KOPT-K1 (cell line): ENCODE results near the gene TRRAP.
A peak's percentile ranks its signal among the peaks of the same experiment; 100 is the strongest.
"Not testable (repeated sequence)": the region's sequence is repeated elsewhere in the genome, so short reads cannot be mapped to it uniquely, and the experiment has no call there.

ENCODE experiments used
- H3K27ac ChIP-seq: fragments of 200-600 bp; sonication (generic); 2 replicates; pipeline ENCODE4 v1.5.1; 2016; ENCODE audit warnings: antibody characterized with exemption, mild to moderate bottlenecking, low read depth, low read length; ENCODE audit not compliant: poor library complexity, severe bottlenecking
- H3K36me3 ChIP-seq: fragments of 200-600 bp; sonication (generic); 2 replicates; pipeline ENCODE4 v1.5.1; 2017; ENCODE audit warnings: antibody characterized with exemption, mild to moderate bottlenecking, low read length, moderate library complexity; ENCODE audit not compliant: insufficient read depth
- H3K9me3 ChIP-seq: fragments of 200-600 bp; sonication (generic); 2 replicates; pipeline ENCODE4 v1.5.1; 2017; ENCODE audit warnings: antibody characterized with exemption, low read length, mild to moderate bottlenecking; ENCODE audit not compliant: insufficient read depth, poor library complexity, severe bottlenecking

TRRAP gene

DNA sequence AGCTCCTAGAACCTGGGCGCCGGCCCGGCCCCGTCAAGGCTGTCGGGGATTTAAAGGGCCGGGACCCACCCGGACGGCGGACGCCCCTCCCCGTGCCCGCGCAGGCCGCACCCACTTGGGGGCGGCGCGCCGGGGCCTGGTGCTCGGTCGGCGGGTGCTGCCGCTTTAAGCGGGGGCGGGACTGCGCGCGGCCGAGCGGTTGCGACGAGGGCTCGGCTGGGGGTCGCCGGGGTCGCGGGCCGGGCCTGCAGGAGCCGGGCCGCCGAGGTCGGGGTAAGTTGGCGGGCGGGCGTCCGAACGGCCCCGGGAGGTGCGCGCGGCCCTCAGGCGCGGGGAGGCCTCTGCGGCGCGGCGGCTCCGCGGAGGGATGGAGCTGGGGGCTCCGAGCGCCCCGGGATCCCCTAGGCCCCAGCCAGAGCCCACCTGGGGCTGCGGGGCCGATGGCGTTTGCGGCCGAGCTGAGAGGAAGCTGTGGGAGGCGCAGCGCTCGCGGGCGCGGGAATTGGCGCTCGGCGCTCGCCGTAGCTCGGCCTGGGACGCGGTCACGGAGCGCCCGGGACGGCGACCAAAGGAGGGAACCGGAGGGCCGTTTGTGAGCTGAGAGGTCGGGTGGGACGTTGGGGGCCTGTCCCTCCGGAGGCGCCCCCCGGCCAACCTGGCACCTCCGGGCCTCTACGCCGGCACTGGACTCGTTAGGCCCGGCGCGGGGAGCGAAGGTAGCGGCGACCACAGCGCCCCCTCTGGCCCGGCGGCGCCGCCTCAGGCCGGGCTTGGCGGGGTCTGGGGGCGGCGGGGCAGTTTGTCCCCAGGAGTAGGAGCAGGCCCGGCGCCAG lies at the start of gene TRRAP:
Gene TRRAP, plus strand, starts transcription at position 168 of the 833 bp plus-strand sequence. CDS start 2,619 bp downstream, outside the sequence.
- Histone ChIP-seq H3K27ac (peak within 1 kb of the TSS; percentile 94), H3K36me3 (peaks cover 33% of the 10 kb centered on the region), H3K9me3 (no peaks in the 10 kb centered on the region)

DNA sequence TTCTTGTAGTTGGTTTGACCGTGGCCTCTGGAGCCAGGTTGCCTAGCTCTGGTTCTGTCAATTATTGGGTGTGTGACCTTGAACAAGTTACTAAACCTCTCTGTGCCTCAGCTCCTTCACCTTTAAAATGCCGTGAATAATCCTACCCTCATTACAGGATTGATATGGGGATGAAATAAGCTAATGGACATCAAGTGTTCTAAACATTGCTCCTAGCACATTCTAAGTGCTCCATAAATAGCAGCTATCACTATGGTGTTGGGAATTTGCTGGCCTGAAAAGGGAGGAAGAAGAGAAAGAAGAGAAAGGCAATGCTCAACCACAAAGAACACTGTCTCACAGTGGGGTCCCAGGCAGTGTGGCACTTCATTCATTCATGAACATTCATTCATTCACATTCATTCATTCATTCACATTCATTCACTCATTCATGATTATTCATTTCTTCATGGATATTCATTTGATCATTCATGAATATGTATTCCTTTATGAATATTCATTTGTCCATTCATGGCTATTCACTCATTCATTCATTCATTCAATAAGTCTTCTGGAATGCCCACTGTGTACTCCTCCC lies 47.3 kb upstream of the TRRAP start:
- Histone ChIP-seq H3K27ac (no peak overlapping the region), H3K36me3 (no peaks in the 10 kb centered on the region), H3K9me3 (no peaks in the 10 kb centered on the region)

DNA sequence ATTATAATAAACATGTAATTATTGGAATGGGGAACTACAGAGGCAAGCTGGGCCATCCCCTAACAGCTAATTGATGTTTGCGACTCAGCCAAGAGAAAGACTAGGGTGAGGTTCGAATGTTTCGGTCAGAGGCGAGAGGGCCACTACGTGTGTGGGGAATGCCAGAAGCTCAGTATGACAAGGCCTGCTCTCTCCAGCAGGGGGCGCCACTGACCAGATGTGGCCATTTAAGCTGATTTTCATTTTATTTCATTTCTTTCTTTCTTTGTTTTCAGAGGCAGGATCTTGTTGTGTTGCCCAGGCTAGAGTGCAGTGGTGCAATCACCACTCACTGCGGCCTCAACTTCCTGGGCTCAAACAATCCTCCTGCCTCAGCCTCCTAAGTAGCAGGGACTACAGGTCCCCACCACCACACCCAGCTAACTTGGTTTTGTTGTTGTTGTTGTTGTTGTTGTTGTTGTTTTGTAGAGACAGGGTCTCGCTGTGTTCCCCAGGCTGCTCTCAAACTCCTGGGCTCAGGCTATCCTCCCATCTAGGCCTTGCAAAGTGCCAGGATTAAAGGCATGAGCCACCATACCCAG lies 46.6 kb upstream of the TRRAP start:
- no peaks in the 10 kb centered on the region for H3K9me3 ChIP-seq

DNA sequence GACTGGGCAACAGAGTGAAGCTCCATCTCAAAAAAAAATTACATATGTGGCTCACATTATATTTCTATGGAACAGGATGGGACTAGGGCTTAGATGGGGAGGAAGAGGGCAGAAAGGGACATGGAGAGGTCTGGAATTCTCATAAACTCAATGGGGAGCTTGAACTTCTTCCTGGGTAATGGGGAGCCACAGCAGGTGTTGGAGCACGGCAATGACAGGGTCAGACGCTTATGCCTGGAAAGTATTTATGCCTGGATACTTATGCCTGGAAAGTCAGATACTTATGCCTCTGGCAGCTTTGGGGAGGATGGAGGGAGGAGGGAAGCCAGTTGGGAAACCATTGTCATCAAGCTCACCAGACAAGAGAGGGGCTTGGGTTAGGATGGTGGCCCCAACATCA lies 45.3 kb upstream of the TRRAP start:
- Histone ChIP-seq H3K27ac (no peak overlapping the region), H3K9me3 (no peaks in the 10 kb centered on the region), H3K36me3 (no peaks in the 10 kb centered on the region)

More for the DNA sequence above, 46.6 kb upstream of the TRRAP start:
- no peaks in the 10 kb centered on the region for H3K36me3 ChIP-seq
- H3K27ac ChIP-seq = no peak overlapping the region

DNA sequence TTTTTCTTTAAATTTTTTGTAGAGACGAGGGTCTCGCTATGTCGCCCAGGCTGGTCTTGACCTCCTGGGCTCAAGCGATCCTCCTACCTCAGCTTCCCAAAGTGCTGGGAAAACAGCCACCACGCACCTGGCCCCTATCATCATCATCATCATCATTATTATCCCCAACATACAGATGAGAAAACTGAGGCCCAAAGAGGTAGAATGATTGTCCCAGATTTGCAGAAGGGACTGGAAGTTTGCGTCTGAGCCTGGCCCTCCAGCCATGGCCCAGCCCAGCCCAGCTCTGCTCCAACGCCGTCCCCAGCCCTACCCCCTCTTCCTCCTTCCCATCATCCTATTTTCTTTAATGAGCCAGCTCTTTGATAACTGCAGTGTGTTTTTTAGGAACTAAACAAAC lies 43.4 kb upstream of the TRRAP start:
- no peak overlapping the region for H3K27ac ChIP-seq
- H3K9me3 ChIP-seq = no peaks in the 10 kb centered on the region
- no peaks in the 10 kb centered on the region for H3K36me3 ChIP-seq

DNA sequence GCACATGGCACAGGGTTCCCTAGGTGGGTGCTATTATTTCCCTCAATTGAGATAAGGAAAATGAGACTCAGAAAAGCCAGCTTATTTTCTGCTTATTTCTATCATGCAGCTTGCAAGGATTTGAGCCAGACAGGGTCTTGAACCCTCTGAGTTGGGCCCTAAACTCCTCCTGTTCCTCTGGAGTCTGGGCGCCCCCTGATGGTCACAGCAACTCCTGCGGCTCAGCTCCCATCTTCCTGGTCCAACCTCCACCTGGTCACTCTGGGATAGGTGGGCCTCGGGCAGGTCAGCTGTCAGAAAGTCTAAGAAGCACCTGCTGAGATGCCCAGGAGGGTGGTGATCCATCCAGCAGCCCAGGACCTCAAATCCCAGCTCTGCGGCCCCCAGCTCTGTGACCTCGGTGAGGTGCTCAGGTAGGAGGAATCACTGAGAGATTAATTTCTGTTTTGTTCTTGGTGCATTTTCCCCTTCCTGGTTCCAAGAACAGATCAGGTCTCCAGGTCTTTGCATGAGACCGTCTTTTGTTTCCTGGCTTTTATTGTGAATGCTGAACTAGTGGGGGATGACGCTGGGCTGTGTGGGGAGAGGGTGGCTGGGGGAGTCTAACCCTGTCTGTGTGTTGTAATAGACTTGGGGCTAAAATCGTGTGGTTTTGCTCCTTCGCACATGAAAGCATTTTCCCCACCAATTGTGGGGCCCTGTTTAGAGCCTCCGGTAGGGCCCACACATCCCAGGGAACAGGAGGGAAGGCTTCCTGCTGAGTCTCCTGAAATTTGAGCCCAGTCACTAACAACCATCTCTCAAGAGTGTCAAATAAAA lies 41.3 kb upstream of the TRRAP start:
- Histone ChIP-seq H3K27ac (no peak overlapping the region), H3K9me3 (no peaks in the 10 kb centered on the region), H3K36me3 (no peaks in the 10 kb centered on the region)

DNA sequence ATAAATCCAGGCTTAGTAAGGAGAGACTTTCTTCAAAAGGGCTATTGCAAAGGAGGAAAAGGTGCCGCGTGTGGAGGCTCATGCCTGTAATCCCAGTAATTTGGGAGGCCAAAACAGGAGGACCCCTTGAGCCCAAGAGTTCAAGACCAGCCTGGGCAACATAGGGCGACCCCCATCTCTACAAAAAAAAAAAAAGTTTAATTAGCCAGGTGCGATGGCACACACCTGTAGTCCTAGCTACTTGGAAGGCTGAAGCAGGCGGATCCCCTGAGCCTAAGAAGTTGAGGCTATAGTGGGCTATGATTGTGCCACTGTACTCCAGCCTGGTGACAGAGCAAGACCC lies 40.7 kb upstream of the TRRAP start:
- no peaks in the 10 kb centered on the region for H3K9me3 ChIP-seq
- no peaks in the 10 kb centered on the region for H3K36me3 ChIP-seq
- no peak overlapping the region for H3K27ac ChIP-seq

DNA sequence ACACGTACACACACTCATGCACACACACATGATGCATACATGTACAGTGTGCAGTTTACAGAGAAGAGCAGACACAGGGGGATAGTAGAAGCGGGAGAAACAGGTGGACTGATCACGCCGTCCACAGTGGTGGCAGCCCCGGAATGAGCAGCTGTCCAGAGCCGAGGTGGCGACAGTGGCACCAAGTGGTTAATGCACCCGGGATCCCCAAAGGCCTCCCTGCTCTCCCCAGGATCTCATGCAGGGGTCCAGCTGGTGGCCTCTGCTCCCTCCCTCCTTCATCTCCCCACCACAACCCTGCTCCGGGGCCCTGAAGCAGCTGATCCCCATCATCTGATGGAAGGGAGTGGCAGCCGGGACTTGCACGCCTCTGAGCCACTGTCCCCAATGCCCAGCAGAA lies 38.2 kb upstream of the TRRAP start:
- no peak overlapping the region for H3K27ac ChIP-seq
- H3K9me3 ChIP-seq = no peaks in the 10 kb centered on the region
- no peaks in the 10 kb centered on the region for H3K36me3 ChIP-seq

DNA sequence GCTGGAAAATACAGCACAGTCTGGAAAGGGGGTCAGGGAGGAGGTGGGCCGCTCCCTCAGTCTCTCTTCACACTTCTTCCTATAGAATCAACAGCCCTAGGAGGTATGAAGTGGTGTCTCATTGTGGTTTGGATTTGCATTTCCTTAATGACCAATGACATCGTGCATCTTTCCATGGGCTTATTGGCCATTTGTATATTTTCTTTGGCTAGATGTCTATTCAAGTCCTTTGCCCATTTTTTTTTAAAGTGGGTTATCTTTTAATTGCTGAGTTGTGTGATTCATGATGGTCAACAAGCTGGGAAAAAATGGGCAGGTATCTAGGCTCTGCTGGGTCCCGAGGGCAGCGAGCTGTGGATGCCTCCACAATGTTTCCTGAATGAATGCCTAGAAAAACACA lies 37.6 kb upstream of the TRRAP start:
- H3K36me3 ChIP-seq = no peaks in the 10 kb centered on the region
- no peaks in the 10 kb centered on the region for H3K9me3 ChIP-seq
- H3K27ac ChIP-seq = no peak overlapping the region

DNA sequence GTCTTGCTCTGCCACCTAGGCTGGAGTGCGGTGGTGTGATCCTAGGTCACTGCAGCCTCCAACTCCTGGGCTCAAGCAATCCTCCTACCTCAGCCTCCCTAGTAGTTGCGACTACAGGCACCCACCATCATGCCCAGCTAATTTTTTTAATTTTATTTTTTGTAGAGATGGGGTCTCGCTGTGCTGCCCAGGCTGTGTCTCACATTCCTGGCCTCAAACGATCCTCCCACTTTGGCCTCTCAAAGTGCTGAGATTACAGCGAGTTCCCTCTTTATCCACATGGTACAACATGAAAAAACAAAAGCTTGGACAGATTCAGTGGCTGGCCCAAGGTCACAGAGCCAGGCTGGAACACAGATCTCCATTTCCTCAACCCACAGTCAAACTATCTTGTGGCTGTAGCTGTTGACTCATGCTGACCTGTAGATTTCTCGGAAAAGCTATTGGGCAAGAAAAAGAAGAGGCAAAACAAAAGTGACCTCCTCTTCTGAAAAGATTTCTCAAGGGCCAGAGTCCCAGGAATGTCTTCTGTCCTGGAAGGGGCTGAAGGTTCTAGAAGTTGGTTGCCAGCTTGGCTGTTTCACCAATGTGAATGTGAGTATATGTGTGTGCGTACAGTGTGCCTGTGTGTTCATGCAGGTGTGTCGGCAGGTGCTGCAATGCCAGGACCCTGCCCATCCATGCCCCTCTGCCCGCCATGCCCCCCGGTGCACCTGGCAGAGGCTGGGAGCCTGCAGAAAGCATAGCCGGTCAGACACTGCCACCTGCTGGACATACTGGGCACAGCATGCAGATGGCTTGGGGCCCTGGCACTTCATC lies 36.9 kb upstream of the TRRAP start:
- Histone ChIP-seq H3K27ac (no peak overlapping the region), H3K9me3 (no peaks in the 10 kb centered on the region), H3K36me3 (no peaks in the 10 kb centered on the region)

DNA sequence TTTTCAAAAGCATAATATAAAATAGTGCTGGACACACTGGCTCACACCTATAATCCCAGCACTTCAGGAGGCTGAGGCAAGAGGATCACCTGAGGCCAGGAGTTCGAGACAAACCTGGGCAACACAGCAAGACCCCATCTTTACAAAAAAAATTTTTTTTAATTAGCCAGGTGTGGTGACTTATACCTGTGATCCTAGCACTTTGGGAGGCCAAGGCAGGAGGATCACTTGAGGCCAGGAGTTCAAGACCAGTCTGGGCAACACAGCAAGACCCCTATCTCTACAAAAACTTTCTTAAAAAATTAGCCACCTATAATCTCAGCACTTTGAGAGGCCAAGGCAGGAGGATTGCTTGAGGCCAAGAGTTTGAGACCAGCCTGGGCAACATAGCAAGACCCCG lies 35.8 kb upstream of the TRRAP start:
- H3K36me3 ChIP-seq, H3K27ac ChIP-seq, H3K9me3 ChIP-seq: not testable (repeated sequence)

DNA sequence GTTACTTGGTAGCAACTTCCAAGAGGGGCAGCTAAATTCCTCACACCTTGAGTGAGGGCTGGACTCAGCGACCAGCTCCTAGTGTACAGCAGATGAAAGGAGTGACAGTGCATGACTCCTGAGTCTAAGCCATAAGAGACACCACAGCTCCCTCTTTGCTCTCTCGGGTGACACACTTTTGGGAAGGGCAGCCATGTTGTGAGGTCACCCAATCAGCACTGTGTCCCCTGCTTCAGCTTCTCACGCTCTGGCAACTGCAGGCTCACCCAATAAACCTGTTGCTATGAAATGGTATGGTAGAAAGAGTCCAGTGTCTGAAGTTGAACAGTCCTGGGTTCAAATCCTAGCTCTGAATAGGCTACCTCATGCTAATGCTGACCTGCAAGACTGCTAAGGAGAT lies 29.4 kb upstream of the TRRAP start:
- H3K9me3 ChIP-seq = peaks cover 8% of the 10 kb centered on the region
- no peaks in the 10 kb centered on the region for H3K36me3 ChIP-seq
- H3K27ac ChIP-seq = no peak overlapping the region

DNA sequence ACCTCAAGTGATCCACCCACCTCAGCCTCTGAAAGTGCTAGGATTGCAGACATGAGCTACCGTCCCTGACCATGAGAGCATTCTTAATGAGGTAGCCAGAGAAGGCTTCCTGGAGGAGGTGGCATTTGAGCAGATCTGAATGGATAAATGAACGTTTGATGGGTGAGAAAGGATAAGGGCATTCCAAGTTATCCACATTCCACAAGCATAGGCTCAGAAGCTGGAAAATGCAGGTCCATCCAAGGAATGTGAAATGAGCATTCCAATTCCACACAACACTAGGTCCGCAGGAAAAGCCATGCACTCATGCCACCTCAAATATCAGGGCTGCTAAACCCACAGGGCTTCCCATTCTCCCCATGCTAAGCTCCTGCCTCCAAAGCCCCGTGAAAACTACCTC lies 25.5 kb upstream of the TRRAP start:
- no peak overlapping the region for H3K27ac ChIP-seq

DNA sequence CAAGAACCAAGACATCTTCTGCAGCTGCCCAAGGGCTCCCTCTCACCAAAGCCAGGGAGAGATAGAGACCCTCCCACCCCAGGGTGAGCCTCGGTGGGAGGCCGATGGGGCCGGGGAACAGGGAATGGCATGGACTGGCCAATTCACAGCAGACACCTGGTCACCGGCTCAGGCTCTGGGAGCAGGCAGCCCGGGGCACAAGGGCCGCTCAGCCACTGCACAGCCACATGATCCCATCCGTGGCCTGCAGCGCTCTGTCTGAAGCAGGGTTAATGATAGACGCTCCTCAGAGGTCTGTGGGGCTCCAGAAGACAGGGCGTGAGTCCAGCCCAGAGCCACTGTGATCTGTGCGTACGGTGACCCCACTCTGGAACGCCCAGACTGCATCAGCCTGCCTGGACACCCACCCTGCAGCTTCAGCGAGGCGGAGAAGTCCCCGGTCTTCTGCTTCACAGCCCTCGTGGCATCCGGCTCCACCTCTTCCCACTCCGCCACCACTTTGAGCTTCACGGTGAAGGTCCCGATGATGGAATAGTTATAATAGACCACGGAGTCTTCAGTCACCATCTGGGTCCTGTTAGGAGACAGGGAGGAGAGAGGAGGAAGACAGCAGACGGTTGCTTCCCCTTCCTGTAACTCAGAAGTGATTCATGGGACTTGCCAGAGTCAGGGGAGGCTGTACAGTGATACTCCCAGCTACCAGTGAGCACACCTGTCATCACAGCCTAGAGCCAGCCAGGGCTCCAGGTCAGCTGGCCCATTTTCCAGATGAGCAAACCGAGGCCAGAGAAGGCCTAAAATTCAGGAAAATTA lies 22.5 kb upstream of the TRRAP start:
- Histone ChIP-seq H3K9me3 (no peaks in the 10 kb centered on the region), H3K27ac (no peak overlapping the region), H3K36me3 (no peaks in the 10 kb centered on the region)

More for the DNA sequence above, 25.5 kb upstream of the TRRAP start:
- peaks cover 8% of the 10 kb centered on the region for H3K9me3 ChIP-seq
- H3K36me3 ChIP-seq = no peaks in the 10 kb centered on the region
